HG03064 (cell line): ENCODE data around the gene STAC2.
"Not testable (repeated sequence)": the region's sequence is repeated elsewhere in the genome, so short reads cannot be mapped to it uniquely, and the experiment has no call there.

Source experiments
- ATAC-seq: cut with Tn5 transposase; IDR thresholded peaks from one replicate; pipeline ENCODE4 v1.9.1; 2021; ENCODE audit warnings: low read depth; ENCODE audit not compliant: unreplicated experiment

The STAC2 gene

DNA sequence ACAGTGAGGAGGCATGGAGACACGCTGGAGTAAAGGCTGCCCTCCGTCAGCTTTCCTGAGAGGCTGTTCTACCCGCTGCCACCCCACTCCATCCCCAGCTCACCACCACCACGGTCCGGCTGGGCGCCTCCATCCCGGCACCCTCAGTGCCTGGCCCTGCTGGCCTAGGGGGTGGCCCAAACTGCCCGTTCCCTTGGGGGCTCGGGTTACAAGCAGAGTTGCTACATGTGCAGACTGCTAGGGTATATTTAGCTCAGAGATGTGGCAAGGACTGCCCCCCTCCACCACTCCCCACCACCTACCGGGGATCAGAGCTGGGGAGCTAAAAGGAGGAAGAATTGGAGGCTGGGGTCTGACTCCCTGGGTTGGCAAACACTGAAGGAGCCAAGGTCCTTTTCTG, 32.4 kb downstream of the STAC2 start:
- no peak for ATAC-seq

DNA sequence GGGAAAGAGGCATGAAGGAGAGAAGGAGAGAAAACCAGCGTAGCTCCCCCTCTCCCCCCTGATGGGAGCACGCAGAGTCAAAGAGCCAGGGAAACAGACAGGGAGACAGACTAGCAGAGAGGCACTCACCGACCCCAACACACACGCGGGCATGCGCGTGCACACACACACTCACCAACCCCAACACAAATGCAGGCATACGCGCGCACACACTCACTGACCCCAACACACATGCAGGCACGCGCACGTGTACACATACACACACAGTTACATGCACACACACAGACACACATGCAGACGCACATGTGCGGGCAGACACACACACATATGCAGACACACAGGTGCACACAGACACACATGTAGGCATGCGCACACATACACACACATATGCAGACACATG, 32.8 kb downstream of the STAC2 start:
- ATAC-seq: no peak

DNA sequence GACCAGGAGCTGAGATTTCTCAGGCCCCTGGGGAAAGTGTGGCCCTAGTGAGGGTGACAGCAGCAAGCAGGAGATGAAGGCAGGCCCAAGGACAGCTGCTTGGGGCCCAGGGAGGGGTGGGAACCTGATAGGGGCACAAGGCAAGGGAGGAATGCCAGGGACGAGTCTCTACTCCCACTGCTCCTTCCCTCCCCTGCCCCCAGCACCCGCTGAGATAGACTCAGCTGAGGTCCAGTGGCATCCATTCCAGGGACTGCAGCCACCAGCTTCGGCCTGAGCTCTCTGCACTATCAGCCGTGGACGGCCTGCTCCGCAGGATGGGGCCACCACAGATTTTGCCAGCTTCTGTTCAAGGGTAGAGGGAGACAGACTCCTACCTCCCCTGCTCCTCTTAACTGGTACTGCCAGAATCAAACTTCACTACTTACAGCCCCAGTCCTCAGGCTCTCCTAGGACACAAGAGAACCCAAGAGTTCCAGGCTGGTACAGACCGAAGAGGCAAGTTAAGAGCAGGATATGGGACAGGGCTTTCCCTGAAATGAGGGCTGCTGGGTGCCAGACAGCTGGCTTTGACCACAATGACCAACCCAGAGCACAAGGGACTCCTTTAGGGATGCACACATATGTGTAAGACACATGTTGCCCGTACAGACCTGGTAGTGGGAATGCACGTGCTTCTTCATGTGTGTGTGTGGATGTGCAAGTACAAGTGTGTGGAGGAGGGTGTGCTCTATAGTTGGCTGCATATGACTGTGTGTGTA, 33.8 kb downstream of the STAC2 start:
- ATAC-seq: no peak

DNA sequence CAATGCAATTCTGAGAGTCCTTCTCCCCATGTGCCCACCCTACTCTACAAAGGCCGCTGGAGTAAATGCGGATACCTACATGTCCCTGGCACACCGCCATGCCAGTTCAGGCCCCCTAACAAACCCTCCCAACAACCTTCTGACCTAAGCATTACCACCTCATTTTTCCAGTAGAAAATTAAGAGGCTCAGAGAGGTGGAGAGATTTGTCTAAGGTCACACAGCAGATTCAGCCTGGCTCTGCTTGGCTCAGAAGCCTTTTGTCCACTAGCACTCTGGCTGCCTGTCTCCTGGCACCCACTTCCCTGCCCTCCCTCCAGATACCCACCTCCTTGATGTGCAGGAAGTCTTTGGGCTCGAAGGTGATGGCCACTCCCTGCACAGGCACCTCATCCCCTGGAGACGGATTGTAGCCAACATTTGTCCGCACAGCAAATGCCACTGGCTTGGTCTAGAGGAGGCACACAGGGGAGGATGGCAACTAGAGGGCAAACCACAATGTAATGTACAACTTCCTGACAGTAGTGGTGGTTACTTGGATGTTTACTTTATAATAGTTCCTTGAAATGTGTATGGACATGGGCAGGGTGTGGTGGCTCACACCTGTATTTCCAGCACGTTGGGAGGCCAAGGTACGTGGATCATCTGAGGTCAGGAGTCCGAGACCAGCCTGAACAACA, 38.5 kb downstream of the STAC2 start:
- ATAC-seq: no peak

DNA sequence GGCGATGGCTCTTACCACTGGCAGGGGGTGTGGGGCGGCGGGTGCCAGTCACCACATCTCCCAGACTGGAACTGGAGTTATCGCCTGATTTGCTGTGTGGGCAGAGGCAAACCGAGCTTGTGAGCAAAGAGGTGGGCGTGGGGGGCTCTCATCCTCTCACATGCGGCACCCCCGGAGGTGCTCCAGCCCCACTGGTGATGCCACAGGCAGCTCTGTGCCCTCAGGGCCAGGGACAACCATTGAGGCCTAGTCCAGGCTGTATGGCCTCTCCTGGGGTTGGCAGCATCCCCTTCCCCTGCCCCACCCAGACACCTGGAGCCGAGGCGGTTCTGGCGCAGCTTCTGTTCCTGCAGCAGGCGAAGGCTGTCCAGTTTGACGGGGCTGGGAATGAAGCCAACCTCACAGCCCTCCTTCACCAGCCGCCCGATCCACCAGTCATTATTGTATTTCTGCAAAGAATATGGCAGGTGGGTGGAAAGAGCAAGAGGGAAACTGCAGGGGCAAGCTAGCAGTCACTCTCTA, 39.2 kb downstream of the STAC2 start:
- ATAC-seq: no peak

DNA sequence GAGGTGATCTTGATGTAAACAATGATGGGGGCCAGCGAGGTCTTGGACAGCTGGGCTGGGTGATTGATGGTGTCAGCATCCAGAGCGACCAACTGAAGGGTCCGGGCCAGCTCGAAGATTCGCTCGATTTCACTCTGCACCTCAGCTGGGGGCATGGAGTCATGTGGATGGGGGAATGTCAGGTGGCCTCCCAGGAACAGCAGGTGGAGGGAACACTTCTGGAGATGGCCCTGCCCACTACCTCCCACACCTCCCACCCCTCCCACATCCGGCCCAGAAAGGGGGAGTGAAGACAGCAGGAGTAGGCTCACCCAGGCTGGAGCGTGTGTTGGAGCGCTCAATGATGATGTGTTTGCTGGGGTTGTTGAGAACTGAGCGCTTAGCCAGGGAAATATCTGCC, 42.0 kb downstream of the STAC2 start:
- ATAC-seq: no peak

DNA sequence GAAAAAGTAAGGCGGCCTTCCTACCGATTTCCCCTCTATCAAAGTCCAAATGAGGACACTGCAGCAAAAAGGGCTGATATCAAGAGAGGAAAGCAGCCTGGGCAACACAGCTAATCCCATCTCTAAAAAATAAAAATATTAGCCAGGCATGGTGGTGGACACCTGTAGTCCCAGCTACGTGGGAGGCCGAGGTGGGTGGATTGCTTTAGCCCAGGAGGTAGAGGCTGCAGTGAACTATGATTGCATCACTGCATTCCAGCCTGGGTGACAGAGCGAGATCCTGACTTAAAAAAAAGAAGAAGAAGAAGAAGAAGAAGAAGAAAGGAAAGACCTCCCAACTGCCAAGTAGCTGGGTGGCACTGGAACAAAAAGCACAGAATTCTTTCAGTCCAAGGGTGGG, 42.7 kb downstream of the STAC2 start:
- ATAC-seq: no peak

DNA sequence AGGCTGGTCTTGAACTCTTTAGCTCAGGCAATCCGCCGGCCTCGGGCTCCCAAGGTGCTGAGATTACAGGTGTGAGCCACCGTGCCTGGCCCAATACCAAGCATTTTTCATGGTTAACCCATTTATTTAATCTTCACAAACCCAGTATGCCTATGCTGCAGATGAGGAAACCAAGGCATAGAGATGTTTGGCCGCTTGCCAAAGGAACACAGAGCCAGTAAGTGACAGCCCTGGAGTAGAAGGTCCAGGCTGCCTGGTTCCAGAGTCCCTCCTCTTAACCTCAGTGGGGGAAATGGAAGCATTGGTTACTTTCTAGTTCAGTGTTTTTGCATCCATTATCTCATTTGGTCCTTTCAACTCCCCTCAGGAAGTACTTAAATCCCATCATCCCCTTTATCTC, 44.4 kb downstream of the STAC2 start:
- ATAC-seq: no peak

DNA sequence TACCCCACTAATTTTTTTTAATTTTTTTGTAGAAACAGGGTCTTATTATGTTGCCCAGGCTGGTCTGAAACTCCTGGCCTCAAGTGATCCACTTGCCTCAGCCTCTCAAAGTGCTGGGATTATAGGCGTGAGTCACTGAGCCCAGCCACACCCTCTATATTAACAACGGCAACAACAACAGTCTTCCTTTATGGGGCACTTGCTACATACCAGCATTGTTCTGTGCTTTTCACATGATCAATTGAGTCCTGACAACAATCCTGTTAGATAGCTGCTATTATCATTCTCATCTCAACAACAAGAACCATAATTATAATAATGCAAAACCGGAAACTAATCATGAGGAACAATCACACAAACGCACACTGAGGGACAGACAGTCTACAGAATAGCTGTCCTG, 47.2 kb downstream of the STAC2 start:
- ATAC-seq: no peak

DNA sequence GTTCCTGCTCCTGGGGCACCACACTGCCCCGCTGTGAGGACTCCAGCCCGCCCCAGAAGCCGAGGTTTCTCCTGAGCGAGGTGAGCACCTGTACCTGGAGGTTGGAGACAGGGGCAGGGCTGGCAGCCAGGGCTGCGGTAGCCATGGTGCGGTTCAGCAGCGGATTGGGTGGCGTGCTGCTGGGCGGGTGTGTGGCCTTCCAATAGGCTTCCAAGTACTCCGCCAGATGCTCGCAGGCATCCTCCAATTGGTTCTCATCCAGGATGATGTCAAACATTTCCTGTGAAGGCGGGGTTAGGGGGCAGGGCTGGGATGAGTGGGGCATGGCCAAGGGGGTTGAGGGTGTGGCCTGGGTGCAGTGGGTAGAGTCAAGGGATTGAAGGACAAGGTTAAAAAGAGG, 48.5 kb downstream of the STAC2 start:
- no peak for ATAC-seq

DNA sequence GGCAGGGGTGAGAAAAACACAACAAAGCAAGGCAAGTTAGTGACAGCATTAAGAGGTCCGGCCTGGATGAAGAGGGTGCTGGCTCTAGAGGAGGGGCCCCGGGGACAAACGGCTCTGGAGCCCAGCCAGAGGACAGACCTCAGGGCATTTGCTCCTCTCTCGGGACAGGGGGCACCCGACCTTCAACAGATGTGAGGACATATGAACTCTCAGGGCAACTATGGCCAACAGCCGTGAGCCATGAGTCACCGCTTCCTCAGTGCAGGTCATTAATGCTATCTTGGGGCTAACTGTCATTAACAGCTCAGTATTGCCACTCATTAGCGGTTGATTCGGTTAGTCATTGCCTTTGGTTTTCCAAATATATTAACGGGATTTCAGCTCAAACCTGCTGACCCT, 50.1 kb downstream of the STAC2 start:
- ATAC-seq: no peak

DNA sequence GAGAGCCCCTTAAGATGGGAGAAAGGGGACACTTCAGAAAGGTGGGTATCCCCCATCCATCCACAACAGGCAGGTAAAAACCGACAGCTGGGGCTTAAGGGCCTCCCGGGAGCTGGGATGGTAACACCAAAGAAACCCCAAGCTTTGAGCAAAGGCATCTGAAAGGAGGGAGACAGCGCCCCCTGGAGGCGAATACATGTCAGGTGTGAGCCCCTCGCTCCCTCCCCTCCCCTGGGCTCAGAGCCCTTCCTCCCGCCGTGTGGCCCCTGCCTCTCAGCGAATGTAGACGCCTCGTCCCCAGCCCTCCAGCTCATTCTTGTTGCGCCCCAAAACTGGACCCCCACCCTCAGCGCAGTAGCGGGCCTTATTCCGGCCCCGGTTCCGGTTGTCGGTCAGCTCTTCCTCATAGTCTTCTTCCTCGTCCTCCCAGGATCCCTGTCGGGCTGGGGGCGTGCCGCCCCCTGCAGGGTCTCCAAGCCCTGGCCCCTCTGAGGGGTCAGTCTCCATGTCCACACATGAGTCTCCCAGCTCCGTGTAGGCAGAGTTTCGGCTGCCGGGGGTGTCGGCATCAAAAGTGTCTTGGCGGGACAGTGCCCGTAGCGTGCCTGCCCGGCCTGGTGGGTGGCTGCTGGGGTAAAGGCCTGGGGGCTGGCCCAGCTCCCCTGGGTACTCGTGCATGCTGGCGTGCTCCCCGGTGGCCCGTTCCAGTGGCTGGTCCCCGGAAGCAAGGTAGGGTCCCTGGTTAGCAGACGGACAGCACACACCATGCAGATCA, 50.6 kb downstream of the STAC2 start:
- no peak for ATAC-seq

DNA sequence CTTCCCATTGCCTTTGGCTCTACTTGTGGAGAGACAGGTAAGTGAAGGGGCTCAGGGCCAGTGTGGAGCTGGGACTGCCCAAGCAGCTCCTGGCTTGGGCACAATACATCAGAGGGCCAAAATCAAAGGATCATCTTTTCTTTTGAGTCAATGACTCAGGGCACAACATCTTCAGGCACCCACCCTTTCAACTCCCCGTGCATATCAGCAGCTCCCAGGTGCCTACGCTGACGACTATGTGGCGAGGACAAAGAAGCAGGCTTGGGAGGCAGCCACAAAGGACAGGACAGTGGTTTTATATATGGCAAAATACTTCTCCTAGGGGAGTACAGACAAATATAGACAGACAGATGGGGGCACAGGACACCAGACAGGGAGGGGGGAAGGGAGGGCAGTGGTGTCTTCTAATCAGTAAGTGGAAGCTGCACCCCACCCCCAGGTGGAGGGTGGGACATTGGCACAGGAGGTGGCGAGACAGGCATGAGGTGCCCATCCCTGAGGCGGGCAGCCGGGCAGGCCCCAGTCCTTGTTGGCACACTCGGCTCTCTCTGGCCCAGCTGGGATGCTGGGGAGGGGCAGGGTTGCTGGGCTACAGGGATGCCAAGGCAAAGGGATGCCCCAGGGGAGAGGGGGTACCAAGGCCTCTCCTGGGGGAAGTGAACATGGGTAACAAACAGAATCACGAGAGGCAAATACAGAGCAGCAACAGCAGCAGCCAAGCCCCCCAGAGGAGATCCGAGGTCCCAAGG, 52.0 kb downstream of the STAC2 start:
- ATAC-seq: no peak

DNA sequence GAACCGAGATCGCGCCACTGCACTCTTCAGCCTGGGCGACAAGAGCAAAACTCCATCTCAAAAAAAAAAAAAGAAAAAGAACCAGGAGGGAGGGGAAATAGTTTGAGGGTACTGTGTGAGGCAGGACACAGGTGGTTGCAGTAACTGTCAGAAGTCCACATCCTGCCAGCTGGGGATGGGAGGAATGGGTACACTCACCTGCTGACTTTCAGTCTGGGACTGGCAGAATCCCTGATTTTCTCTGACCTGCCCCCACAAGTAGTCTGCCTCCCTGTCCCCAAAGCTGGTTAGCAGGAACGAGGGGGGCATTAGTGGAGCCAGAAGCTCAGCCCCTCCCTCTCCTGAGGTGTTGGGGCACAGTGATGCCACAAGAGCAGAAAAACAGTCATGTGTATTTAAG, 52.7 kb downstream of the STAC2 start:
- no peak for ATAC-seq

DNA sequence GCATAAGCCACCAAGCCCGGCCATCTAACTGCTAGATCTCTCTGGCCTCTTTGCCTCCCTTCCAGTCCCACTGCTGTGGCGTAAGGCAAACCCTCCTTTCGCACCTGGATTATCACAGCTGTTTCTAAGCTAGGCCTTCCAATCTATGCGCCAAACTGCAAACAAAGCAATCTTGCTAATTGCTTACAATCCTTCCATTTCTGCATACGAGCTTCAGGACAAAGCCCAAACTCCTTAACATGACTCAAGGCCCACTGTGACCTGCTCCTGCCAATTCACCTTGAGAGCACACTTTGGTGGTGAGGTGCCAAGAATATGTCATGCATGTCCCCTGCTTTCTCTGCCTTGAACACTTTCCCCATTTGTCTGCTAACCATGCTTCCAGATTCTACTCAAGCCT, 53.8 kb downstream of the STAC2 start:
- no peak for ATAC-seq

DNA sequence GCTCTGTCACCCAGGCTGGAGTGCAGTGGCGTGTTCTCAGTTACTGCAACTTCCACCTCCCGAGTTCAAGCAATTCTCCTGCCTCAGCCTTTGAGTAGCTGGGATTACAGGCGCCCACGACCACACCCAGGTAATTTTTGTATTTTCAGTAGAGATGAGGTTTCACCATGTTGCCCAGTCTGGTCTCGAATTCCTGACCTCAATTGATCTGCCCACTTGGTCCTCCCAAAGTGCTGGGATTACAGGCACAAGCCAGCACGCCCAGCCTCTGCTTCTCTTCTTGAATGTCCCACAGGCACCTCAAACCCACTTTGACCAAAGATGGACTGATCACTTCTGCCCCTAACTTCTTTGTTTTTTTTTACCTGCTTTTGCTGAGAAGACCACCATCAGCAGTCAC, 55.2 kb downstream of the STAC2 start:
- no peak for ATAC-seq

DNA sequence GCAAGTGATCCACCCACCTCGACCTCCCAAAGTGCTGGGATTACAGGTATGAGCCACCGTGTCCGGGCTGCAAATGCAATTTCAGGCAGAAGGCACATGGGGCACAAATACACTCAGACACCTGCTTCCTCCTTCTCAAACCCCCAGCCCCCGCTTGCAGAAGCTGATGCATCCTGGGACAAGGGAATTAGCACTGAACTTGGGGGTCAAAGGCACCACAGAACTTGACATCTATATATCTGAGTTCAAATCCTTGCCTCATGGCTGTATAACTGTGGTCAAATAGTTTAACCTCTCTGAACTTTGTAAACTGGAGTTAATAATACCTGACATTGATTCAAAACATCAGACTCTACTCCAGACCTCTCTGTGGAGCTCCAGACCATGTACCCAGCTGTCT, 55.6 kb downstream of the STAC2 start:
- no peak for ATAC-seq

DNA sequence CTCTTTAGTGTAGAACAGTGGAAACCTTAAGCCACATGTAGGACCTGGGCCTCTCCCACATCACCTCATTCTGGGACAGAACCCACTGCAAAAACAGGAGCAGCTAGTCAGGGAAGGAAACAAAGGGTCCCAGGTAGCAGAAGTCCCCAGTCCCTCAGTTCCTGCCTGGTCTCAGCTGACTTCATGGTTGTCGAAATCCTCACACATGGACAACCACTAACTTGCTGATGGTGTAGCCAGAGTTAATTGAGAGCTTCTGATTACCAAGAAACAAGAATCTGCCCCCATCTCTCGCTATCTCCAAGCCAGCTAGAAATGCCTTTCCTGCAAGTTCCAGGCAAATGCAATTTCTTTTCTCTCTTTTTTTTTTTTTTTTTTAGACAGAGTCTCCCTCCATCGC, 56.2 kb downstream of the STAC2 start:
- no peak for ATAC-seq

DNA sequence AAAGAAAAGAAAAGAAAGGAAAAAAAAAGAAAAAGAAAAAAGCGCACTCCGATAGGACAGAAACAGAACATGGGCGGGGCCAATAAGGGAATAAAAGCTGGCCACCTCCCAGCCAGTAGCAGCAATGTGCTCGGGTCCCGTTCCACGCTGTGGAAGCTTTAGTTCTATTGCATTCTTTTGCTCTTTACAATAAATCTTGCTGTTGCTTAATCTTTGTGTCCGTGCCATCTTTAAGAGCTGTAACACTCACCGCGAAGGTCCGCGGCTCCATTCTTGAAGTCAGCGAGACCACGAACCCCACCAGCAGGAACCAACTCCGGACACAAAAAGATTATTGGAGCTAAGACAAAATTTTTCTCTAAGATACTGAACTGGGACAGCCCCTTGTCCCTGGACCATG, 56.6 kb downstream of the STAC2 start:
- ATAC-seq: no peak

DNA sequence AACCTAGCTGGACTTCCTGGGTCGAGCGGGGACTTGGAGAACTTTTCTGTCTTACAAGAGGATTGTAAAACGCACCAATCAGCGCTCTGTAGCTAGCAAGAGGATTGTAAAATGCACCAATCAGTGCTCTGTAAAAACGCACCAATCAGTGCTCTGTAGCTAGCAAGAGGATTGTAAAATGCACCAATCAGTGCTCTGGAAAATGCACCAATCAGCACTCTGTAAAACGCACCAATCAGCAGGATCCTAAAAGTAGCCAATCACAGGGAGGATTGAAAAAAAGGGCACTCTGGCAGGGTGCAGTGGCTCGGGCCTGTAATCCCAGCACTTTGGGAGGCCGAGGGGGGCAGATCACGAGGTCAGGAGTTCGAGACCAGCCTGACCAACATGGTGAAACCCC, 57.2 kb downstream of the STAC2 start:
- not testable (repeated sequence) for ATAC-seq

DNA sequence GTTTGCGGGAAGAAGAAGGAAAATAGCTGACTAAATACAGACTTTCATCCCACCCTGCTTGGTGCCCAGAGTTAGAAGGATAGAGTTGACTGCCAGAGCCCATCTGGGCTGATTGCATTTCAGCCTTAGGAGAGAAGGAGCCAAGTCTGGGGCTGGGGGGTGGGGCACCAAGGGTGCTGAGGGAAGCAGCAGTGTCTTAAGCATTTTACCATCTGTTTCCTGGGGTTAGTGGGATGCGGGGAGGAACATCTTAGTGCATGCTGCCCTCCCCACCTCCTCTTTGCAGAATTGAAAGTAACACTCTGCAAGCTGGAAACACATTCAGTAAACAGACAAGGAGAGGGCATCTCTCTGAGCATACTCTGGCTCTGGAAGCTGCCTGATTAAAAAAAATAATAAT, 58.3 kb downstream of the STAC2 start:
- ATAC-seq: no peak
